Muscle layer of duodenum (tissue), 2 donors: Measurements from ENCODE around the gene TBC1D2B.

Experiments
- H3K27ac ChIP-seq: one replicate; pipeline ENCODE4 v1.7.0; 2013; ENCODE audit warnings: mild to moderate bottlenecking, low read length
- H3K27me3 ChIP-seq: one replicate; pipeline ENCODE4 v1.7.0; 2013; ENCODE audit warnings: low read depth, mild to moderate bottlenecking, control low read depth, low read length
- H3K36me3 ChIP-seq, 2 donors: one replicate each; pipeline ENCODE4 v1.7.0; 2013; ENCODE audit warnings: low read length in 2 of 2, control low read depth in 1 of 2, mild to moderate bottlenecking in 1 of 2; ENCODE audit not compliant: insufficient read depth in 2 of 2, control insufficient read depth in 1 of 2
- H3K4me1 ChIP-seq, 2 donors: one replicate each; pipeline ENCODE4 v1.7.0; 2013; ENCODE audit warnings: low read length in 2 of 2, mild to moderate bottlenecking in 2 of 2, control low read depth in 1 of 2, moderate library complexity in 1 of 2; ENCODE audit not compliant: insufficient read depth in 2 of 2, control insufficient read depth in 1 of 2
- H3K4me3 ChIP-seq, 2 donors: one replicate each; pipeline ENCODE4 v1.7.0; 2013; ENCODE audit warnings: low read length in 2 of 2, low read depth in 1 of 2, mild to moderate bottlenecking in 1 of 2
- H3K9me3 ChIP-seq, 2 donors: one replicate each; pipeline ENCODE4 v1.7.0; 2013; ENCODE audit warnings: low read length in 2 of 2, control low read depth in 1 of 2, mild to moderate bottlenecking in 1 of 2; ENCODE audit not compliant: control insufficient read depth in 1 of 2
- donor health status: healthy.

The TBC1D2B gene

GRCh38 chr15:78077053-78077870 lies at the start of gene TBC1D2B:
Gene TBC1D2B (minus strand): TSS chr15:78077711. CDS start chr15:78077652, 59 bp downstream.
- Histone ChIP-seq H3K4me1 (peaks cover 16 to 29% of the 10 kb centered on the region in 2 donors), H3K4me3 (peak within 1 kb of the TSS; percentile 83 to 90), H3K27me3 (no peaks in the 10 kb centered on the region), H3K27ac (peak within 1 kb of the TSS; percentile 67), H3K9me3 (no peaks in the 10 kb centered on the region), H3K36me3 (no peaks in the 10 kb centered on the region)

GRCh38 chr15:78125267-78125666 lies 47.8 kb upstream of the TBC1D2B start:
- H3K36me3 ChIP-seq: no peaks in the 10 kb centered on the region
- H3K9me3 ChIP-seq: no peaks in the 10 kb centered on the region
- no peak overlapping the region for H3K27ac ChIP-seq
- no peaks in the 10 kb centered on the region for H3K27me3 ChIP-seq
- no peak overlapping the region for H3K4me3 ChIP-seq
- H3K4me1 ChIP-seq: no peaks in the 10 kb centered on the region

GRCh38 chr15:78120523-78120922 lies 43.0 kb upstream of the TBC1D2B start:
- H3K4me3 ChIP-seq: no peak overlapping the region
- H3K9me3 ChIP-seq: no peaks in the 10 kb centered on the region

GRCh38 chr15:78112551-78112950 lies 35.0 kb upstream of the TBC1D2B start:
- H3K4me1 ChIP-seq: no peaks in the 10 kb centered on the region
- H3K9me3 ChIP-seq: no peaks in the 10 kb centered on the region
- H3K27me3 ChIP-seq: no peaks in the 10 kb centered on the region
- no peak overlapping the region for H3K27ac ChIP-seq
- no peak overlapping the region for H3K4me3 ChIP-seq
- no peaks in the 10 kb centered on the region for H3K36me3 ChIP-seq

More at GRCh38 chr15:78120523-78120922, 43.0 kb upstream of the TBC1D2B start:
- H3K27me3 ChIP-seq: no peaks in the 10 kb centered on the region
- H3K4me1 ChIP-seq: no peaks in the 10 kb centered on the region
- no peak overlapping the region for H3K27ac ChIP-seq
- no peaks in the 10 kb centered on the region for H3K36me3 ChIP-seq

- H3K36me3 ChIP-seq: no peaks in the 10 kb centered on the region
- no peaks in the 10 kb centered on the region for H3K9me3 ChIP-seq
- H3K4me3 ChIP-seq: no peak overlapping the region
- no peak overlapping the region for H3K27ac ChIP-seq
- H3K4me1 ChIP-seq: no peaks in the 10 kb centered on the region
- no peaks in the 10 kb centered on the region for H3K27me3 ChIP-seq
These were observed 34.3 kb upstream of the TBC1D2B start for GRCh38 chr15:78111788-78112187.

GRCh38 chr15:78110916-78111475 lies 33.5 kb upstream of the TBC1D2B start:
- no peak overlapping the region for H3K4me3 ChIP-seq
- no peak overlapping the region for H3K27ac ChIP-seq
- H3K27me3 ChIP-seq: no peaks in the 10 kb centered on the region
- no peaks in the 10 kb centered on the region for H3K9me3 ChIP-seq
- no peaks in the 10 kb centered on the region for H3K36me3 ChIP-seq
- H3K4me1 ChIP-seq: no peaks in the 10 kb centered on the region

GRCh38 chr15:78110096-78110495 lies 32.6 kb upstream of the TBC1D2B start:
- H3K36me3 ChIP-seq: no peaks in the 10 kb centered on the region
- H3K27ac ChIP-seq: no peak overlapping the region
- no peaks in the 10 kb centered on the region for H3K9me3 ChIP-seq

GRCh38 chr15:78109156-78109555 lies 31.6 kb upstream of the TBC1D2B start:
- Histone ChIP-seq H3K4me3 (no peak overlapping the region), H3K27me3 (no peaks in the 10 kb centered on the region), H3K4me1 (no peaks in the 10 kb centered on the region), H3K27ac (no peak overlapping the region), H3K36me3 (no peaks in the 10 kb centered on the region), H3K9me3 (no peaks in the 10 kb centered on the region)

More at GRCh38 chr15:78110096-78110495, 32.6 kb upstream of the TBC1D2B start:
- no peak overlapping the region for H3K4me3 ChIP-seq
- no peaks in the 10 kb centered on the region for H3K4me1 ChIP-seq
- H3K27me3 ChIP-seq: no peaks in the 10 kb centered on the region

GRCh38 chr15:78108300-78109084 lies 31.0 kb upstream of the TBC1D2B start:
- H3K4me1 ChIP-seq: no peaks in the 10 kb centered on the region
- no peak overlapping the region for H3K4me3 ChIP-seq
- no peak overlapping the region for H3K27ac ChIP-seq
- no peaks in the 10 kb centered on the region for H3K36me3 ChIP-seq
- H3K27me3 ChIP-seq: no peaks in the 10 kb centered on the region
- H3K9me3 ChIP-seq: no peaks in the 10 kb centered on the region

- Histone ChIP-seq H3K4me3 (no peak overlapping the region), H3K36me3 (no peaks in the 10 kb centered on the region), H3K4me1 (no peaks in the 10 kb centered on the region), H3K9me3 (no peaks in the 10 kb centered on the region), H3K27me3 (no peaks in the 10 kb centered on the region), H3K27ac (no peak overlapping the region)
These were observed 30.0 kb upstream of the TBC1D2B start for GRCh38 chr15:78107471-78107870.

GRCh38 chr15:78105476-78106241 lies 28.1 kb upstream of the TBC1D2B start:
- no peaks in the 10 kb centered on the region for H3K9me3 ChIP-seq
- H3K4me1 ChIP-seq: no peaks in the 10 kb centered on the region
- no peak overlapping the region for H3K4me3 ChIP-seq
- H3K36me3 ChIP-seq: no peaks in the 10 kb centered on the region
- H3K27ac ChIP-seq: no peak overlapping the region
- H3K27me3 ChIP-seq: no peaks in the 10 kb centered on the region
